ENCODE measurements around the gene NPIPB2. TPM values are rescaled to one million over a fixed set of nuclear protein-coding genes. Genes with fewer than 3 reads are reported as not detected.

The NPIPB2 gene
- total and polyA plus RNA-seq, 2 of the 13 experiments (the other 11 are each of a cell fraction or from before 2014, with no cell fraction given): 1.8 to 4.1 TPM

GRCh38 chr16:11916524-11917285 is 25.1 kb downstream of the NPIPB2 start (continued):
- no peak for TF ChIP-seq ZBED4 (CRISPR knock-in tag; IDR thresholded peaks at IDR 0.05; ENCODE audit: borderline replicate concordance)
- no peak for TF ChIP-seq HOXA9 (CRISPR knock-in tag; IDR thresholded peaks at IDR 0.05; ENCODE audit: borderline replicate concordance)
- no peak for TF ChIP-seq ZNF7 (CRISPR knock-in tag; IDR thresholded peaks at IDR 0.05)
- TF ChIP-seq HINFP (CRISPR knock-in tag; IDR thresholded peaks at IDR 0.05; ENCODE audit: low read depth): no peak
- TF ChIP-seq ZNF343 (CRISPR knock-in tag; IDR thresholded peaks at IDR 0.05): no peak
- no peak; the same call in 1 of the 2 replicates for TF ChIP-seq ZSCAN9 (CRISPR knock-in tag; IDR thresholded peaks at IDR 0.05; ENCODE audit: borderline replicate concordance)
- no peak for TF ChIP-seq ZNF225 (CRISPR knock-in tag; IDR thresholded peaks at IDR 0.05)
- no peak for TF ChIP-seq ZNF777 (CRISPR knock-in tag; IDR thresholded peaks at IDR 0.05)
- TF ChIP-seq MAF1 (CRISPR knock-in tag; IDR thresholded peaks at IDR 0.05; ENCODE audit: borderline replicate concordance): no peak; the same call in 1 of the 2 replicates
- TF ChIP-seq ZNF207 (IDR thresholded peaks at IDR 0.05; ENCODE audit: borderline replicate concordance): no peak
- no peak for TF ChIP-seq CBFB (CRISPR knock-in tag; IDR thresholded peaks at IDR 0.05)
- peak; percentile 99 for TF ChIP-seq FOSL2 (CRISPR knock-in tag; IDR thresholded peaks at IDR 0.05)
- TF ChIP-seq ZNF431 (CRISPR knock-in tag; IDR thresholded peaks at IDR 0.05; ENCODE audit: borderline replicate concordance, low read depth): no peak
- TF ChIP-seq SMYD3 (CRISPR knock-in tag; IDR thresholded peaks at IDR 0.05): 0 out of 2 replicates have a peak, but pooled peaks have one; percentile 12
- TF ChIP-seq SOX5 (CRISPR knock-in tag; IDR thresholded peaks at IDR 0.05; ENCODE audit: borderline replicate concordance): no peak
- TF ChIP-seq GRHL1 (CRISPR knock-in tag; conservative IDR thresholded peaks at IDR 0.05): no peak
- no peak for TF ChIP-seq ZNF597 (CRISPR knock-in tag; IDR thresholded peaks at IDR 0.05)
- TF ChIP-seq PBX3 (CRISPR knock-in tag; IDR thresholded peaks at IDR 0.05; ENCODE audit: borderline replicate concordance): no peak
- no peak for TF ChIP-seq MYC (CRISPR knock-in tag; IDR thresholded peaks at IDR 0.05; ENCODE audit: borderline replicate concordance)
- no peak for TF ChIP-seq YEATS4 (CRISPR knock-in tag; IDR thresholded peaks at IDR 0.05; ENCODE audit: borderline replicate concordance)
